GM23248 (cell line): ENCODE measurements around the gene PAM.

Source experiments
- EZH2 ChIP-seq: fragments of 200-600 bp; sonication (generic); IDR thresholded peaks from 2 replicates; pipeline ENCODE4 v1.6.1; 2018; ENCODE audit warnings: antibody characterized with exemption, mild to moderate bottlenecking; ENCODE audit not compliant: insufficient read depth, poor library complexity, severe bottlenecking
- EZH2phosphoT487 ChIP-seq: fragments of 200-600 bp; sonication (generic); IDR thresholded peaks from 2 replicates; pipeline ENCODE4 v1.6.1; 2018; ENCODE audit warnings: antibody characterized with exemption, moderate library complexity, mild to moderate bottlenecking, low read depth; ENCODE audit not compliant: insufficient read depth

DNA sequence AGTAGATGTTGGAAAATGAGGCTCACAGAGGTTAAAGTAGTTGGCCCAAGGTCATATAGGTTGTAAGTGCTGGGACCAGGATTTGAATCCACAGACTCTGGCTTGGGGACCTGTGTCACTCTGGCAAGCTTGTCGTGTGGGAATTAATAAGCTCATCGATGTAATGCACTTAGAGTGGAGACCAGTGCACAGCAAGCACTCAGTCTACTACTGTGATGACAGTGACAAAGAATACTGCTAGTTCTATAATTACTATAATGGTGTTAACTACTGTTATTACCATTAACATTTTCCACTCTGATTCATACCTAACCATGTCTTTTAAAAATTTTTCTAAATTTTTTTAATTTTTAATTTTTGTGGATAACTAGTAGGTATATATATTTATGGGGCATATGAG, 12.8 kb downstream of the PAM start:
- TF ChIP-seq EZH2: no peak
- no peak for TF ChIP-seq EZH2phosphoT487
